Thoracic aorta (tissue), 2 donors: Measurements from ENCODE around the gene SPECC1L. TPM values are rescaled to one million over a fixed set of nuclear protein-coding genes. Genes with fewer than 3 reads are reported as not detected.

ENCODE experiments used
- ATAC-seq: fragments of 150-250 bp; one replicate; pipeline ENCODE4 v1.8.0; 2017; ENCODE audit warnings: low read depth; ENCODE audit not compliant: insufficient number of reproducible peaks, low FRiP score
- DNase-seq: peaks from one replicate; pipeline ENCODE4 v3.0.0-alpha.2; 2020; ENCODE audit warnings: low spot score
- H3K27ac ChIP-seq, 2 donors: fragments of 200-600 bp; sonication (generic); 1 replicate in 1 of 2; 2 replicates in 1 of 2; pipeline ENCODE4 v1.5.1; 2016; ENCODE audit warnings: mild to moderate bottlenecking in 2 of 2, moderate library complexity in 2 of 2
- H3K27me3 ChIP-seq: fragments of 200-600 bp; sonication (generic); replicated peaks from 2 replicates; pipeline ENCODE4 v1.6.0; 2016; ENCODE audit warnings: mild to moderate bottlenecking; ENCODE audit not compliant: insufficient read depth
- H3K36me3 ChIP-seq: fragments of 200-600 bp; sonication (generic); one replicate; pipeline ENCODE4 v1.5.1; 2016
- H3K4me1 ChIP-seq, 2 donors: fragments of 200-600 bp; sonication (generic); 1 replicate in 1 of 2; 2 replicates in 1 of 2; pipeline versions ENCODE4 v1.5.1 to v1.6.0; 2016; ENCODE audit warnings: low read depth in 2 of 2, mild to moderate bottlenecking in 1 of 2; ENCODE audit not compliant: control insufficient read depth in 1 of 2
- H3K4me3 ChIP-seq: fragments of 200-600 bp; sonication (generic); 2 replicates; pipeline ENCODE4 v1.5.1; 2016; ENCODE audit warnings: mild to moderate bottlenecking
- H3K9me3 ChIP-seq: fragments of 200-600 bp; sonication (generic); 2 replicates; pipeline ENCODE4 v1.5.1; 2016
- total RNA-seq, 2 donors: library from RNA; depleted of rRNA; stranded (reverse); fragments of >200 nt; gene quantifications; one replicate each; pipeline versions ENCODE4 v1.1.0 to v1.2.3, GENCODE V29; 2016
- TF ChIP-seq, protein P1 (sequence below): fragments of 200-600 bp; sonication (generic); IDR thresholded peaks from one replicate; pipeline ENCODE4 v1.5.1; 2019; ENCODE audit warnings: antibody characterized with exemption

Gene SPECC1L
- total RNA-seq, 2 donors from 2014 or later: 49.4 to 50.0 TPM

DNA sequence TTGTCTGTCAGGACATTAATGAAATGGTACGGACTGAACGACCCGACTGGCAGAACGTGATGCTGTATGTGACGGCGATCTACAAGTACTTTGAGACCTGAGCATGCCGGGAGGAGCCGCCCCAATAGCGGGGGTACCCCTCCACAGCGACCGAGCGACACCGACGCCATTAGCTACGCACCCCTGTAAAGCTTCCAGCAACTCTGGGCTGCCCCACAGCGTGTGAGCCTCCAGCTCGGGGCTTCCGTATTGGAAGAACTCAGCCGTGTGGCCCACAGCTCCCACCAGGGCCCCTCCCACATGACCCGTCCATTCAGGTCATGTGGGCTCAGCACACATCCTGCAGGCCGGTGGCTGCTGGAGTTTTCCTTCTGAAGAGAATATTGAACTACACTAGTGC, 143.9 kb downstream of the SPECC1L start:
- DNase-seq (no peak), ATAC-seq (no peak)
- Histone ChIP-seq H3K9me3 (no peaks in the 10 kb centered on the region), H3K4me3 (no peak overlapping the region), H3K27me3 (no peaks in the 10 kb centered on the region), H3K4me1 (no peaks in the 10 kb centered on the region), H3K27ac (no peak overlapping the region), H3K36me3 (peaks cover 35% of the 10 kb centered on the region)
- TF ChIP-seq, protein P1, sequence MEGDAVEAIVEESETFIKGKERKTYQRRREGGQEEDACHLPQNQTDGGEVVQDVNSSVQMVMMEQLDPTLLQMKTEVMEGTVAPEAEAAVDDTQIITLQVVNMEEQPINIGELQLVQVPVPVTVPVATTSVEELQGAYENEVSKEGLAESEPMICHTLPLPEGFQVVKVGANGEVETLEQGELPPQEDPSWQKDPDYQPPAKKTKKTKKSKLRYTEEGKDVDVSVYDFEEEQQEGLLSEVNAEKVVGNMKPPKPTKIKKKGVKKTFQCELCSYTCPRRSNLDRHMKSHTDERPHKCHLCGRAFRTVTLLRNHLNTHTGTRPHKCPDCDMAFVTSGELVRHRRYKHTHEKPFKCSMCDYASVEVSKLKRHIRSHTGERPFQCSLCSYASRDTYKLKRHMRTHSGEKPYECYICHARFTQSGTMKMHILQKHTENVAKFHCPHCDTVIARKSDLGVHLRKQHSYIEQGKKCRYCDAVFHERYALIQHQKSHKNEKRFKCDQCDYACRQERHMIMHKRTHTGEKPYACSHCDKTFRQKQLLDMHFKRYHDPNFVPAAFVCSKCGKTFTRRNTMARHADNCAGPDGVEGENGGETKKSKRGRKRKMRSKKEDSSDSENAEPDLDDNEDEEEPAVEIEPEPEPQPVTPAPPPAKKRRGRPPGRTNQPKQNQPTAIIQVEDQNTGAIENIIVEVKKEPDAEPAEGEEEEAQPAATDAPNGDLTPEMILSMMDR: no peak

DNA sequence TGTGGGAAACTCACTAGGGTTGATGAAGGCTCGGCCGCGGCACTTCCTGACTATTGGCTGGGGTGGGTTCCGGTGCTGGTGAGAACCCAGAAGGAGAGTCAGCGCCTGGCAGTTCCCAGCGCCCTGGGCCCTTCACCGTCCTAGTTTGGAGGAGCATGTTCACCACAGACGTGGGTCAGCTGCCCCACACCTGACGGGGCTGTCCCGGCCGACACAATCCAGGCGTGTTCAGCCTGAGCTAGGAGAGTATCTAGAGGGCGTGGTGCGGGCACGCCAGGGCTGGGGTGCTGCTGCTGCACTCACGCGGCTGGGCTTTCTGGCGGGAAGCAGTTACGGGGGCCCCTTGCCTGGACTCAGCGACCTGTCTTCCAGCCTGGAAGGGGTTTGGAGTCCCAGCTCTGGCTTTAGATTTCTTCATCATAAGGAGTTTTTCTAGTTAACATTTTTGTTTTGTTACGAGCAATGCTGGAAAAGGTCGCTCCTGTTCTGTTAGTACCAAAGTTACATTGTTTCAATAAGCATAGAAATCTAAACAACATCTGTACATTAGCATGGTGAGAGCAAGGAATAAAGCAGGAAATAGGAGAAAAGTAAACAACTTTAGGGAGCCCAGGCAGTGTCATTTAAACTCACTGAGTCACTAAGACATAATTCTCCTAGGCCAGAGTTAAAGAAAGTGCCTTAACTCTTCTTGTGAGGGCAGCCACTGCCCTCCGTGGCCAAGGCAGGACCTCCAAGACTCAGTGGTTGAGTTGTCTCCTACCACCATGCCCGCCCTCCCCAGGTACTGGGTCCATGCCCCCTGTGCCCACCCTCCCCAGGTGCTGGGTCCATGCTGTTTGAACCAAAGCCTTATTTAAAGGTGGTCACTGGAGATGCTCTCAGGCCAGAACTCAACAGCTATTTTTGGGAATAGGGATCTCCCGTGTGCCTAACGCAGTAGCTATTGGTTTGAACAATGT, 144.6 kb downstream of the SPECC1L start:
- Histone ChIP-seq H3K4me1 (no peaks in the 10 kb centered on the region), H3K9me3 (no peaks in the 10 kb centered on the region), H3K4me3 (no peak overlapping the region), H3K27me3 (no peaks in the 10 kb centered on the region), H3K36me3 (peaks cover 35% of the 10 kb centered on the region), H3K27ac (no peak overlapping the region)
- ATAC-seq (no peak), DNase-seq (no peak)
- TF ChIP-seq, protein P1: no peak

DNA sequence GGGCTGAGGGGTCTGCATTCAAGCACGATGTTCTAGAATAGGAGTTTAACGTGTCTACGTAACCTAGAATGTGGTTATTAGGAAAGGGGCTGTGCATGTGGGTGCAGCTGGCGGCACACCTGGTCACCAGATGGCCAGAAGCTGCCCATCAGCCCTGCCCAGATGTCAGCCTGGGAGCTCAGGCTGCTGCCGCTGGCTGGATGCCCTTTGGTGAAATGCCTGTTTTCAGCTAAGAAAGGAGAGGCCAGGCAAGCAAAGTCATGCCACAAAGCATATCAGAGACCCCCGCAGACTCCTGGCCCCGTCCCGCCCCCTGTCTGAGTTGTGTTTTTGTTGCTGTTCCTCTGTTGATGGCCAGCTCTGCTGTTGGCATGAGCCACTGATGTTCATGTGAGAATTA, 145.5 kb downstream of the SPECC1L start:
- H3K27me3 ChIP-seq: no peaks in the 10 kb centered on the region
- ATAC-seq (no peak), DNase-seq (no peak)
- H3K4me3 ChIP-seq: no peak overlapping the region
- peaks cover 35% of the 10 kb centered on the region for H3K36me3 ChIP-seq
- H3K4me1 ChIP-seq: no peaks in the 10 kb centered on the region
- H3K27ac ChIP-seq: no peak overlapping the region
- TF ChIP-seq, protein P1: no peak
- no peaks in the 10 kb centered on the region for H3K9me3 ChIP-seq

DNA sequence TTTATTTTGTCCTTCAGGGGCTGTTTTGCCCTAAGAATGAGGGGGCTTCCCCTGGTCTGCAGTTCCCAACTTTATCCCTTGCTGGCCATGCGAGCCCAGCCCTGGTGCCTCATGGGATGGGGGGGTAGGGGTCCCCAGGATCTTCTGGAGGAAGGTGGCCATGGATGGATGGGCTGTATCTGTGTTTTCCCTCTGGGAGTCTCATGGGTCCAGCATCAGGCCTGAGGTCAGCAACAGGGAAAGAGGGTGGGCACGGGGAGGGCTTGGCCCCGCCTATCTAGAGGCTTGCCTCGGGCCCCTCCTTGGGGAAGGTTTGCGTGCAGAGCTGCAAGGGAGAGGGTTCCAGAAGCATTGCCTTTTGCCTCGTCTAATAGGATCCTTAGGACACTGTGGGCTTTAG, 146.0 kb downstream of the SPECC1L start:
- Histone ChIP-seq H3K27ac (no peak overlapping the region), H3K4me3 (no peak overlapping the region), H3K4me1 (no peaks in the 10 kb centered on the region), H3K27me3 (no peaks in the 10 kb centered on the region), H3K36me3 (peaks cover 35% of the 10 kb centered on the region), H3K9me3 (no peaks in the 10 kb centered on the region)
- TF ChIP-seq, protein P1: no peak
- no peak for DNase-seq
- ATAC-seq: no peak

DNA sequence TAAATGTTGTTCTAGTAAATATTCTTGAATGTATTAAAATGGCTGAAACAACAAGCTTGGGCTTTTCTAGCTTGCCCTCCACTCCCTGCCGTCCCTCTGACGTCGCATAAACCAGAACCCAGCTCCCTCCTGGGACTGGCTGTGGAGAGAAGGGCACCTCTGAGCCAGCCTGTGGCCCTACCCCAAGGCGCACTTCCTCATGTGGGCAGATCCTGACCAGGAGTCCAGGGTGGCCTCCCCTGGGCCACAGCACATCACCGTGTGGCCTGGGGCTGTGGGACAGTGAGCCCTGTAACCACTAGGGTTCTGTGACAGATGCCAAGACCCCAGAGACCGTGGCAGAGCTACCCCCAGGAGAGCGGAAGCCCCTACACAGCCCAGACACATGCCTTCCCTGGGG, 146.6 kb downstream of the SPECC1L start:
- Histone ChIP-seq H3K27ac (no peak overlapping the region), H3K36me3 (peaks cover 35% of the 10 kb centered on the region), H3K4me3 (no peak overlapping the region), H3K4me1 (no peaks in the 10 kb centered on the region), H3K9me3 (no peaks in the 10 kb centered on the region), H3K27me3 (no peaks in the 10 kb centered on the region)
- ATAC-seq (no peak), DNase-seq (no peak)
- TF ChIP-seq, protein P1: no peak
